Activated CD8-positive, alpha-beta memory T cell treated with anti-CD3 and anti-CD28 coated beads for 48 hours (primary cell): ENCODE data around the gene CXADR.
A peak's percentile ranks its signal among the peaks of the same experiment; 100 is the strongest.

Experiments used
- DNase-seq, 3 experiments: peaks; one replicate each; pipeline ENCODE4 v3.0.0-alpha.2; 2020; ENCODE audit warnings: low read depth in 2 of 3, low spot score in 2 of 3

The CXADR gene

GRCh38 chr21:17585875-17586450, 73.1 kb downstream of the CXADR start:
- no peak for DNase-seq

GRCh38 chr21:17590430-17590829, 77.6 kb downstream of the CXADR start:
- no peak for DNase-seq

- no peak for DNase-seq
These were observed 84.8 kb downstream of the CXADR start for GRCh38 chr21:17597680-17598079.

DNA sequence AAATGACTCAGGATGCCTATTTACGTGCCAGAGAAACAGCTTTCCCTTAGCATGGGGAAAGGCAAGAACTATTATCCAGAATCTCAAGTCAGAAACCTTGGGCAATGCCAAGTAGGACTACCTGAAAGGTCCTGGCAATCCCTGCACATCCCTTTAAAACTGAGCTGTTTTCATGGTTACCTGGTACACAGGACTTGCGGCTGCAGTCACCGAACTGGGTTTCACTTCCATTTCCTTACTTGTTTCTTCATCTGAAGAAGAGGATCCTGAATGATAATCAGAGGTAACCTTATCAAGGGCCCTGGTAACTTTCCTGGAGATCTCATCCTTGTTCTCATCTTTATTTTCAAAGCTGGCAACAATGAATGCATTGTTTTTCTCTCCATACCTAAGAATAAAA, 85.6 kb downstream of the CXADR start:
- no peak for DNase-seq

GRCh38 chr21:17602874-17603273, 90.0 kb downstream of the CXADR start:
- no peak for DNase-seq

DNA sequence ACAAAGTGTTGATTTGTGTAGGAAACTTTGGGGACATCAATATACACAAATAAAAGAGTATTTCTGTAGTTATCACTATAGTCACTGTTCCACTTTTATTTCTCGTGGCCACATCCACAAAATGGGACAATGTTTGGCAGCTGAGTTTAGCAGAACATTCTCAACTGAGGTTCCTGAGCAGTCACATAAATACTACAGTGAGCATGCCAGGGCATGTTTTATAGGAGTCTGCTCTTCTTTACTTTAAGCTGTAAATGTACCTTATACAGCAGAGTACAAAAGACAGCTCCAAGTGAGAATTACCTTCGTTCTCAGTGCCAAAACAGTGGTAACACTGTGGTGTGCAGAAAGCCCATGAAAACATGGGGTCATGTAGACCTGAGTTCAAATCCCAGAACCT, 94.8 kb downstream of the CXADR start:
- no peak for DNase-seq

DNA sequence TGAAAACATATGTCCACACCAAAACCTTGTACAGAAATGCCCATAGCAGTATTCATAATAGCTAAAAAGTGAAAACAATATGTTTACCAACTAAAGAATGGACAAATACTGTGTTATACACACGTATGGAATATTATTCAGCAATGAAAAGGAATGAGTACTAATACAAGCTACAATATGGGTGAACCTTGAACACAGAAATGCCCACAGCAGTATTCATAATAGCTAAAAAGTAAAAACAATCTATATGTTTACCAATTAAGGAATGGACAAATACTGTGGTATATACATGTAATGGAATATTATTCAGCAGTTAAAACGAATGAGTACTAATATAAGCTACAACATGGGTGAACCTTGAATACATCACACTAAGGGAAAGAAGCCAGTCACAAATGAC, 96.8 kb downstream of the CXADR start:
- DNase-seq = no peak

DNA sequence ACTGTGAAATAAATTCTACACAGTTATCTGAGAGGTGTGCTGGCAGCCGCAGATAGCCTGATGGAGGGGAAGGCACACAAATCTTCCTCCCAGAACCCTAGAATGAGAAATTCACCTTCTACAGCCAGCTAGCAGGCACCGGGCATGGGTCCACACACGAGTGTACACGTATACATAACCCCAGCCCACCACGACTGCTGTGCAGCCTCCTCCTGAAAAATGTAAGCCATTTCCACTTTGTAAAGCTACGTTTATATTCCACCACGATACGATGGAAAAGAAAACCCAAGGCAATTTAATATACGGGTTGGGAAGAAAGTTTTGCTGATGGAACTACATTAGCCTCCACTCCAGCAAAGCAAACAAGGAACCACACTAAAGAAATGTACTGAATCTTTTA, 98.1 kb downstream of the CXADR start:
- no peak for DNase-seq

- DNase-seq = peak; percentile 47 to 59 (median 56)
These were observed 98.7 kb downstream of the CXADR start for GRCh38 chr21:17611414-17612022.

GRCh38 chr21:17612023-17612564, 99.3 kb downstream of the CXADR start:
- DNase-seq = peak in 2 of 3 experiments; percentile 4 to 13

- peak; percentile 50 to 57 (median 57) for DNase-seq
These were observed 99.9 kb downstream of the CXADR start, which contains the start of gene BTG3 for GRCh38 chr21:17612565-17613241. Gene BTG3, minus strand, starts transcription at chr21:17612901. Its CDS starts 3,757 bp downstream, at chr21:17609144.

GRCh38 chr21:17613242-17613676, 100.4 kb downstream of the CXADR start:
- peak in 1 of 3 experiments; percentile 17 for DNase-seq

DNA sequence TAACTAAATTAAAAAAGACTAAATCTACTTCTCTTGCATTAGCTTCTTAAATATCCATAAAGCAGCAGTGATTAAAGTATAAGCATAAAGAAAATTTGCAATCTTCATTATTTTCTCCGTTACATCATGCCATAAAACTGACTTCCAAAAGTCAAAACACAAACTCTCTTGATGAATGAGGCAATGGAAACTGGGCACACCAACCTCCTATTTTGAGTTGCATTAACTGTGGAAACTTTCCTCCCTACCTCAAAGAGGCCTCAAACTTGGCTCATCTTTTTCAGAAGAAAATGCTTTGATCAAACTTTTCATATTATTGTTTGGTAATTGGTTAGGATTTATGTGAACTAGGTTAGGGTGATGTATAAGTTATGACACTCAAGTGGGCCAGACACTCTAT, 104.0 kb downstream of the CXADR start:
- DNase-seq = no peak

DNA sequence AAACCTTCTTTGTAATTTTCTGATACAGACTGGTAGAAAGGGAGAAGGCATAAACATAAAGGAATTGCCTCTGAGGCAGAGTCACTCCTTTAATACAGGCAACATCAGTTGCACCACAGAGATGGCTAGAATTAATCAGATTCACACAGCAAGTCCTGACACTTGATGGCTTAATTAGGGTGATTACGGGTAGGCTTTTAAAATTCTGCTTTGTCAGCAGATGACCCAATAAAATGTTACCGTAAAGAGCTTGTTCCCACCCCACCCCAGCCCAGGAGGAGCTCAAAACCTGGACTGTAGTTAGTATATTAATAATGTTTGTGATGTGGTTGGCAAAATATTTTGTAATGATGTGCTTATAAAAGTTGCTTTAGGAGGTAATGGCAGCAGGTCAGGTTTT, 109.2 kb downstream of the CXADR start:
- no peak for DNase-seq

DNA sequence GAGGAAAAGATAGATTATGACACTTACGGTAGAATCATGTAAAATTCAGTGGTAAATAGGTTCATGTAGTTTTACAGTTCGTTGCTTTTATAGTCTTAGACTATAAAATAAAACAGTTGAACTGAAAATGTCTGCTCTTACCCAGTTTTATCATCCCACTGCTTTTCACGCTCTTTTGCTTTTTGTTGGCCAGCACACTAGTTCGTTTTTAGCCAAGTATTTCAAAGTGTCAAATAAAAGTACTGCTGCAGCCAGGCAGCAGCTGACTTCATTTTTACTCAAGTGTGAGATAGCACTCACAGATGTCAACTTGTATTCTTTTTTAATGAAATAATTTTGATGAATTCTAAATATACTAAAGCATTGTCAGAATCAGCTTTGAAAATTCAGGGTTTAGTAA, 118.4 kb downstream of the CXADR start:
- DNase-seq = no peak

DNA sequence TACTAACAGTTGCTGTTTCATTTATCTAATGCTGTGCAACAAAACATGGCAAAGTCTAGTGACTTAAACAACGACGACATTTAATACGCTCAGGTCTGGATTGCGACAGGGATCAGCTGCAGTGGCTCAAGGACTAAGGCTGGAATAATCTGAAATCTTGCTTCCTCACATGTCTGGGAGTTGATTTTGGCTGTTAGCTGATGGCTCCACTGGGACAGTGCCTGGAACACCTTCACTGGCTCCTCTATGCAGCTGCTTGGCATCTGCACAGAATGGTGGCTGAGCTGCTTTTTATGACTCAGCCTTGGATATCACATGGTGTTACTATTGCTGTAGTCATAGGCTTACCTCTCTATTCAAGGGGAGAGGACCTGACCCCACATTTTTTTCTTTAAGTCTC, 123.9 kb downstream of the CXADR start:
- DNase-seq = no peak

GRCh38 chr21:17640821-17641220, 128.0 kb downstream of the CXADR start:
- DNase-seq = no peak
